HCT116 (cell line): ENCODE data around the gene MEGF10. TPM values are rescaled to one million over a fixed set of nuclear protein-coding genes. Genes with fewer than 3 reads are reported as not detected.

ENCODE experiments used
- ATAC-seq: fragments of 200-7000 bp; cut with Tn5 transposase; 2 replicates; pipeline ENCODE4 v1.9.1; 2020; ENCODE audit warnings: mild to moderate bottlenecking, moderate library complexity
- BruUV-seq: library from RNA; stranded (reverse); fragments of 400-500 nt; replicated peaks from 2 replicates; lab custom pipeline; 2021; lab: Mats Ljungman, UMichigan
- CTCF ChIA-PET: fragments of 300-600 bp; sonication (Branson Sonifier 250); formaldehyde crosslinking; loops from one replicate; lab custom pipeline; 2021; ENCODE audit warnings: antibody characterized with exemption; lab: Charles Lee
- POLR2A ChIA-PET: fragments of 300-600, 350-600 bp; sonication (Branson Sonifier 250); formaldehyde crosslinking; loops from one replicate; lab custom pipeline; 2021; ENCODE audit warnings: antibody characterized with exemption; lab: Charles Lee
- RAD21 ChIA-PET, 2 experiments: fragments of 300-600 bp; sonication (Branson Sonifier 250); formaldehyde crosslinking; loops; one replicate each; lab custom pipeline; 2023; ENCODE audit warnings: low total read pairs in 2 of 2; ENCODE audit not compliant: uncharacterized antibody in 2 of 2, unreplicated experiment in 2 of 2, low non-redundant PET in 1 of 2; lab: Charles Lee
- DNase-seq: peaks from one replicate; pipeline ENCODE4 v3.0.0-alpha.2; 2010; ENCODE audit warnings: low read depth, low spot score
- H2AFZ ChIP-seq: fragments of 200-600 bp; shearing (Covaris generic), sonication (generic); 2 replicates; pipeline ENCODE4 v1.6.1; 2017; ENCODE audit warnings: low read depth, mixed run types, mixed read lengths, antibody characterized with exemption, low read length; ENCODE audit not compliant: poor library complexity, severe bottlenecking
- H3K27ac ChIP-seq: 2 replicates; pipeline ENCODE4 v1.5.1; 2012; ENCODE audit warnings: low read depth, low read length
- H3K27me3 ChIP-seq: fragments of 200-600 bp; sonication (generic); 2 replicates; pipeline ENCODE4 v1.6.1; 2016; ENCODE audit warnings: mixed run types, low read length, mixed read lengths; ENCODE audit not compliant: insufficient read depth
- H3K36me3 ChIP-seq, 2 experiments: fragments of 200-500 bp in 1 of 2; fragments of 200-600 bp in 1 of 2; sonication (Bioruptor generic) in 1 of 2; sonication (generic) in 1 of 2; 2 replicates each; pipeline versions ENCODE4 v1.5.1 to v1.6.1; 2014 to 2016; ENCODE audit warnings: low read length in 2 of 2, inconsistent platforms in 1 of 2, mixed read lengths in 1 of 2, mixed run types in 1 of 2; ENCODE audit not compliant: insufficient read depth in 2 of 2, control insufficient read depth in 1 of 2
- H3K4me1 ChIP-seq, 2 experiments: fragments of 200-600 bp in 1 of 2; sonication (generic) in 1 of 2; 2 replicates each; pipeline versions ENCODE4 v1.5.1 to v1.6.1; 2012 to 2017; ENCODE audit warnings: low read length in 2 of 2, inconsistent platforms in 1 of 2, mild to moderate bottlenecking in 1 of 2, mixed read lengths in 1 of 2, mixed run types in 1 of 2, moderate library complexity in 1 of 2; ENCODE audit not compliant: insufficient read depth in 2 of 2, control insufficient read depth in 1 of 2
- H3K4me2 ChIP-seq: fragments of 200-600 bp; sonication (generic); 2 replicates; pipeline ENCODE4 v1.6.1; 2017; ENCODE audit warnings: mixed run types, low read length, mixed read lengths
- H3K4me3 ChIP-seq, 2 experiments: fragments of 200-600 bp in 1 of 2; sonication (generic) in 1 of 2; replicated peaks in 1 of 2; 2 replicates each; pipeline ENCODE4 v1.5.1; 2011 to 2016; ENCODE audit warnings: low read length in 2 of 2, control low read depth in 1 of 2, low read depth in 1 of 2, mild to moderate bottlenecking in 1 of 2, mixed read lengths in 1 of 2, mixed run types in 1 of 2
- H3K79me2 ChIP-seq: fragments of 200-600 bp; sonication (generic); 2 replicates; pipeline ENCODE4 v1.6.1; 2017; ENCODE audit warnings: mild to moderate bottlenecking, mixed run types, low read length, moderate library complexity, mixed read lengths; ENCODE audit not compliant: insufficient read depth
- H3K9ac ChIP-seq: fragments of 200-600 bp; sonication (generic); 2 replicates; pipeline ENCODE4 v1.6.1; 2016; ENCODE audit warnings: low read length, mixed read lengths
- H3K9me2 ChIP-seq: fragments of 200-600 bp; sonication (generic), shearing (Covaris generic); 2 replicates; pipeline ENCODE4 v1.6.1; 2017; ENCODE audit warnings: mixed run types, mild to moderate bottlenecking, moderate library complexity; ENCODE audit not compliant: insufficient read depth
- H3K9me3 ChIP-seq, 2 experiments: fragments of 200-500 bp in 1 of 2; fragments of 200-600 bp in 1 of 2; sonication (Bioruptor generic) in 1 of 2; sonication (generic) in 1 of 2; 2 replicates each; pipeline ENCODE4 v1.6.1; 2014 to 2017; ENCODE audit warnings: low read length in 2 of 2, mixed read lengths in 2 of 2, inconsistent platforms in 1 of 2, low read depth in 1 of 2, mild to moderate bottlenecking in 1 of 2, mixed run types in 1 of 2, moderate library complexity in 1 of 2; ENCODE audit not compliant: control insufficient read depth in 1 of 2, insufficient read depth in 1 of 2
- H4K20me1 ChIP-seq: fragments of 200-600 bp; sonication (generic), shearing (Covaris generic); 2 replicates; pipeline ENCODE4 v1.6.1; 2017; ENCODE audit warnings: mixed run types, mild to moderate bottlenecking, moderate library complexity; ENCODE audit not compliant: insufficient read depth
- CEBPB ChIP-seq: IDR thresholded peaks from 2 replicates; pipeline ENCODE4 v1.6.1; 2012; ENCODE audit warnings: low read depth
- EGR1 ChIP-seq: IDR thresholded peaks from 2 replicates; pipeline ENCODE4 v1.6.1; 2012; ENCODE audit warnings: low read depth
- EZH2 ChIP-seq: fragments of 200-600 bp; sonication (generic); IDR thresholded peaks from 2 replicates; pipeline ENCODE4 v1.6.1; 2017; ENCODE audit warnings: antibody characterized with exemption, mixed run types
- EZH2phosphoT487 ChIP-seq: fragments of 200-600 bp; IDR thresholded peaks from 2 replicates; pipeline ENCODE4 v1.6.1; 2018; ENCODE audit warnings: antibody characterized with exemption, borderline replicate concordance
- FOSL1 ChIP-seq: IDR thresholded peaks from 2 replicates; pipeline ENCODE4 v1.6.1; 2012; ENCODE audit warnings: low read depth
- JUND ChIP-seq: IDR thresholded peaks from 2 replicates; pipeline ENCODE4 v1.6.1; 2012
- POLR2A ChIP-seq: IDR thresholded peaks from 2 replicates; pipeline ENCODE4 v1.7.0; 2011; ENCODE audit warnings: borderline replicate concordance; ENCODE audit not compliant: insufficient read depth, insufficient read length; ENCODE audit errors: extremely low read depth
- POLR2AphosphoS5 ChIP-seq: IDR thresholded peaks from 2 replicates; pipeline ENCODE4 v1.6.1; 2011; ENCODE audit warnings: mild to moderate bottlenecking, low read depth, low read length, moderate library complexity
- SIN3A ChIP-seq: IDR thresholded peaks from 2 replicates; pipeline ENCODE4 v1.6.1; 2012; ENCODE audit warnings: low read depth
- SP1 ChIP-seq: IDR thresholded peaks from 2 replicates; pipeline ENCODE4 v1.6.1; 2012; ENCODE audit warnings: low read depth
- SRF ChIP-seq: IDR thresholded peaks from 2 replicates; pipeline ENCODE4 v1.6.1; 2012; ENCODE audit warnings: low read depth
- TCF7L2 ChIP-seq: IDR thresholded peaks from 2 replicates; pipeline ENCODE4 v1.7.0; 2011; ENCODE audit warnings: borderline replicate concordance, inconsistent platforms; ENCODE audit not compliant: insufficient read depth, insufficient read length; ENCODE audit errors: extremely low read depth
- ZFX ChIP-seq: fragments of 450-650 bp; IDR thresholded peaks from 2 replicates; pipeline ENCODE4 v1.6.1; 2017
- intact Hi-C: fragments of 100-400 bp; cut with micrococcal nuclease; formaldehyde crosslinking; loops from 2 replicates; pipeline ENCODE4 v1.10.0; 2022
- total RNA-seq: library from RNA; stranded (reverse); gene quantifications from one replicate; pipeline ENCODE4 v1.2.1, GENCODE V29; 2021; ENCODE audit not compliant: unreplicated experiment
- TF ChIP-seq, protein P1 (sequence below): IDR thresholded peaks from 2 replicates; pipeline ENCODE4 v1.6.1; 2012; ENCODE audit warnings: low read depth
- TF ChIP-seq, protein P2 (sequence below): IDR thresholded peaks from 2 replicates; pipeline ENCODE4 v1.6.1; 2012
- TF ChIP-seq, protein P3 (sequence below), 3 experiments: fragments of 200-600 bp in 1 of 3; sonication (generic) in 1 of 3; IDR thresholded peaks in 2 of 3; conservative IDR thresholded peaks in 1 of 3; 2 replicates each; pipeline ENCODE4 v1.5.1; 2012 to 2017; ENCODE audit warnings: low read depth in 2 of 3, low read length in 2 of 3, antibody characterized with exemption in 1 of 3, borderline replicate concordance in 1 of 3, control low read depth in 1 of 3, mild to moderate bottlenecking in 1 of 3, mixed read lengths in 1 of 3, mixed run types in 1 of 3, moderate library complexity in 1 of 3; ENCODE audit not compliant: insufficient read depth in 1 of 3
- TF ChIP-seq, protein P4 (sequence below): IDR thresholded peaks from 2 replicates; pipeline ENCODE4 v1.6.1; 2011; ENCODE audit warnings: mild to moderate bottlenecking, low read length, moderate library complexity; ENCODE audit not compliant: insufficient replicate concordance; ENCODE audit errors: extremely low read depth

Gene MEGF10
- total RNA-seq, 1 experiment from 2014 or later, result 0.02 TPM

DNA sequence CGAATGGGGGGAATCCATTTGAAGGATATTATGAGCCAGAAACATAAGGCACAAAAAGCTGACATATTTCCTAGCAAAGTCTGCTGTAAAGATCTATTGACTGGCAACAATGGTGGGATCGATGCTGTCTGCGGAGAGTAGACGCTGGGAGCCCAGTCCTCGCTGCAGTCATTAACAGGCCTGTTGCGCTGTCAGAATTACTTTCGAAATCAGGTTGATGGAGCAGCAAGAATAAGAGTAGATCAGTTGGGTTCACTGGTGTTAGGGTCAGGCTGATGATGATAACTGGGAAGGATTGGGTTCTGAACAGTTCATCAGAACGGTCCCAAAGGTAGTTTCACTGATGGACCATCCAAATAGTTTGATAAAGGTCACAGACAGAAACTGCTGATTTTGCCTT is 87.1 kb downstream of the MEGF10 start:
- ChIA-PET RAD21 (no interaction called here), CTCF (no interaction called here), POLR2A (no interaction called here)
- Histone ChIP-seq H3K9me3 (no peaks in the 10 kb centered on the region), H3K4me1 (no peaks in the 10 kb centered on the region), H3K27ac (no peak overlapping the region), H3K79me2 (no peaks in the 10 kb centered on the region), H3K9me2 (no peaks in the 10 kb centered on the region), H3K4me2 (no peak overlapping the region), H4K20me1 (no peaks in the 10 kb centered on the region), H3K4me3 (no peak overlapping the region), H3K27me3 (no peaks in the 10 kb centered on the region), H2AFZ (no peak overlapping the region), H3K9ac (no peak overlapping the region), H3K36me3 (no peaks in the 10 kb centered on the region)
- TF ChIP-seq SP1 (no peak), SIN3A (no peak), CEBPB (no peak), JUND (no peak), POLR2AphosphoS5 (no peak), ZFX (no peak), EGR1 (no peak), EZH2 (no peak), FOSL1 (no peak), POLR2A (no peak), SRF (no peak), TCF7L2 (no peak), EZH2phosphoT487 (no peak)
- TF ChIP-seq, protein P1, sequence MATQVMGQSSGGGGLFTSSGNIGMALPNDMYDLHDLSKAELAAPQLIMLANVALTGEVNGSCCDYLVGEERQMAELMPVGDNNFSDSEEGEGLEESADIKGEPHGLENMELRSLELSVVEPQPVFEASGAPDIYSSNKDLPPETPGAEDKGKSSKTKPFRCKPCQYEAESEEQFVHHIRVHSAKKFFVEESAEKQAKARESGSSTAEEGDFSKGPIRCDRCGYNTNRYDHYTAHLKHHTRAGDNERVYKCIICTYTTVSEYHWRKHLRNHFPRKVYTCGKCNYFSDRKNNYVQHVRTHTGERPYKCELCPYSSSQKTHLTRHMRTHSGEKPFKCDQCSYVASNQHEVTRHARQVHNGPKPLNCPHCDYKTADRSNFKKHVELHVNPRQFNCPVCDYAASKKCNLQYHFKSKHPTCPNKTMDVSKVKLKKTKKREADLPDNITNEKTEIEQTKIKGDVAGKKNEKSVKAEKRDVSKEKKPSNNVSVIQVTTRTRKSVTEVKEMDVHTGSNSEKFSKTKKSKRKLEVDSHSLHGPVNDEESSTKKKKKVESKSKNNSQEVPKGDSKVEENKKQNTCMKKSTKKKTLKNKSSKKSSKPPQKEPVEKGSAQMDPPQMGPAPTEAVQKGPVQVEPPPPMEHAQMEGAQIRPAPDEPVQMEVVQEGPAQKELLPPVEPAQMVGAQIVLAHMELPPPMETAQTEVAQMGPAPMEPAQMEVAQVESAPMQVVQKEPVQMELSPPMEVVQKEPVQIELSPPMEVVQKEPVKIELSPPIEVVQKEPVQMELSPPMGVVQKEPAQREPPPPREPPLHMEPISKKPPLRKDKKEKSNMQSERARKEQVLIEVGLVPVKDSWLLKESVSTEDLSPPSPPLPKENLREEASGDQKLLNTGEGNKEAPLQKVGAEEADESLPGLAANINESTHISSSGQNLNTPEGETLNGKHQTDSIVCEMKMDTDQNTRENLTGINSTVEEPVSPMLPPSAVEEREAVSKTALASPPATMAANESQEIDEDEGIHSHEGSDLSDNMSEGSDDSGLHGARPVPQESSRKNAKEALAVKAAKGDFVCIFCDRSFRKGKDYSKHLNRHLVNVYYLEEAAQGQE, result no peak
- TF ChIP-seq, protein P2, sequence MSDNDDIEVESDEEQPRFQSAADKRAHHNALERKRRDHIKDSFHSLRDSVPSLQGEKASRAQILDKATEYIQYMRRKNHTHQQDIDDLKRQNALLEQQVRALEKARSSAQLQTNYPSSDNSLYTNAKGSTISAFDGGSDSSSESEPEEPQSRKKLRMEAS, result no peak
- TF ChIP-seq, protein P3, sequence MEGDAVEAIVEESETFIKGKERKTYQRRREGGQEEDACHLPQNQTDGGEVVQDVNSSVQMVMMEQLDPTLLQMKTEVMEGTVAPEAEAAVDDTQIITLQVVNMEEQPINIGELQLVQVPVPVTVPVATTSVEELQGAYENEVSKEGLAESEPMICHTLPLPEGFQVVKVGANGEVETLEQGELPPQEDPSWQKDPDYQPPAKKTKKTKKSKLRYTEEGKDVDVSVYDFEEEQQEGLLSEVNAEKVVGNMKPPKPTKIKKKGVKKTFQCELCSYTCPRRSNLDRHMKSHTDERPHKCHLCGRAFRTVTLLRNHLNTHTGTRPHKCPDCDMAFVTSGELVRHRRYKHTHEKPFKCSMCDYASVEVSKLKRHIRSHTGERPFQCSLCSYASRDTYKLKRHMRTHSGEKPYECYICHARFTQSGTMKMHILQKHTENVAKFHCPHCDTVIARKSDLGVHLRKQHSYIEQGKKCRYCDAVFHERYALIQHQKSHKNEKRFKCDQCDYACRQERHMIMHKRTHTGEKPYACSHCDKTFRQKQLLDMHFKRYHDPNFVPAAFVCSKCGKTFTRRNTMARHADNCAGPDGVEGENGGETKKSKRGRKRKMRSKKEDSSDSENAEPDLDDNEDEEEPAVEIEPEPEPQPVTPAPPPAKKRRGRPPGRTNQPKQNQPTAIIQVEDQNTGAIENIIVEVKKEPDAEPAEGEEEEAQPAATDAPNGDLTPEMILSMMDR (IDR thresholded peaks at IDR 0.05 in 2 of 3, conservative IDR thresholded peaks at IDR 0.05 in 1 of 3; ENCODE audit: borderline replicate concordance in 1 of 3, insufficient read depth in 1 of 3, low read depth in 2 of 3, low read length in 2 of 3), result no peak
- TF ChIP-seq, protein P4, sequence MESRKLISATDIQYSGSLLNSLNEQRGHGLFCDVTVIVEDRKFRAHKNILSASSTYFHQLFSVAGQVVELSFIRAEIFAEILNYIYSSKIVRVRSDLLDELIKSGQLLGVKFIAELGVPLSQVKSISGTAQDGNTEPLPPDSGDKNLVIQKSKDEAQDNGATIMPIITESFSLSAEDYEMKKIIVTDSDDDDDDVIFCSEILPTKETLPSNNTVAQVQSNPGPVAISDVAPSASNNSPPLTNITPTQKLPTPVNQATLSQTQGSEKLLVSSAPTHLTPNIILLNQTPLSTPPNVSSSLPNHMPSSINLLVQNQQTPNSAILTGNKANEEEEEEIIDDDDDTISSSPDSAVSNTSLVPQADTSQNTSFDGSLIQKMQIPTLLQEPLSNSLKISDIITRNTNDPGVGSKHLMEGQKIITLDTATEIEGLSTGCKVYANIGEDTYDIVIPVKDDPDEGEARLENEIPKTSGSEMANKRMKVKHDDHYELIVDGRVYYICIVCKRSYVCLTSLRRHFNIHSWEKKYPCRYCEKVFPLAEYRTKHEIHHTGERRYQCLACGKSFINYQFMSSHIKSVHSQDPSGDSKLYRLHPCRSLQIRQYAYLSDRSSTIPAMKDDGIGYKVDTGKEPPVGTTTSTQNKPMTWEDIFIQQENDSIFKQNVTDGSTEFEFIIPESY, result no peak
- DNase-seq, result no peak
- ATAC-seq, result no peak
- no TSS peak for BruUV-seq
- intact Hi-C loops, result no loop called here
